Activated T-helper 1 cell treated with anti-CD3 and anti-CD28 coated beads, Interleukin-2, amount 50 U/mL, for 16 hours (primary cell): ENCODE measurements around the gene TUBB4B.

Source experiments
- DNase-seq, 2 donors: peaks; one replicate each; pipeline ENCODE4 v3.0.0-alpha.2; 2020; ENCODE audit warnings: low read depth in 1 of 2, low spot score in 1 of 2

The TUBB4B gene

DNA sequence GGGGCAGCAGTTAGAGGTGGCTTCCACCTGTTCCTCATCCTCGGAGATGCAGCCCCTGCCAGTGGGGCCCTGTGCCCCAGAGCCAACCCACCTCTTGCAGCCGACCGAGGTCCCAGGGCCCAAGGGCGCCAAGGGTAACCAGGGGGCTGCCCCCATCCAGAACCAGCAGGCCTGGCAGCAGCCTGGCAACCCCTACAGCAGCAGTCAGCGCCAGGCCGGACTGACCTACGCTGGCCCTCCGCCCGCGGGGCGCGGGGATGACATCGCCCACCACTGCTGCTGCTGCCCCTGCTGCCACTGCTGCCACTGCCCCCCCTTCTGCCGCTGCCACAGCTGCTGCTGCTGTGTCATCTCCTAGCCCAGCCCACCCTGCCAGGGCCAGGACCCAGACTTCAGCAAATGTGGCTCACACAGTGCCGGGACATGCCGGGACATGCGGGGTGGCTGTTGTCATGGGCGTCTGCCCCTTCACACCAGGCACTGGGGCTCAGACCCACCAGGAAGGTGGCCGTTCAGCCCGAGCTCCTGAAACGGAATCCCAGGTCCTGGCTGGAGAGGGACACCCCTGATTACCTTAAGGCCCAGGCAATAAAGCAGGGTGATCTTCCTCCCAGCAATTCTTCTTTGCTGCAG, 15.3 kb upstream of the TUBB4B start:
- DNase-seq, result no peak

GRCh38 chr9:137226338-137227053, 14.6 kb upstream of the TUBB4B start:
- DNase-seq, result no peak

DNA sequence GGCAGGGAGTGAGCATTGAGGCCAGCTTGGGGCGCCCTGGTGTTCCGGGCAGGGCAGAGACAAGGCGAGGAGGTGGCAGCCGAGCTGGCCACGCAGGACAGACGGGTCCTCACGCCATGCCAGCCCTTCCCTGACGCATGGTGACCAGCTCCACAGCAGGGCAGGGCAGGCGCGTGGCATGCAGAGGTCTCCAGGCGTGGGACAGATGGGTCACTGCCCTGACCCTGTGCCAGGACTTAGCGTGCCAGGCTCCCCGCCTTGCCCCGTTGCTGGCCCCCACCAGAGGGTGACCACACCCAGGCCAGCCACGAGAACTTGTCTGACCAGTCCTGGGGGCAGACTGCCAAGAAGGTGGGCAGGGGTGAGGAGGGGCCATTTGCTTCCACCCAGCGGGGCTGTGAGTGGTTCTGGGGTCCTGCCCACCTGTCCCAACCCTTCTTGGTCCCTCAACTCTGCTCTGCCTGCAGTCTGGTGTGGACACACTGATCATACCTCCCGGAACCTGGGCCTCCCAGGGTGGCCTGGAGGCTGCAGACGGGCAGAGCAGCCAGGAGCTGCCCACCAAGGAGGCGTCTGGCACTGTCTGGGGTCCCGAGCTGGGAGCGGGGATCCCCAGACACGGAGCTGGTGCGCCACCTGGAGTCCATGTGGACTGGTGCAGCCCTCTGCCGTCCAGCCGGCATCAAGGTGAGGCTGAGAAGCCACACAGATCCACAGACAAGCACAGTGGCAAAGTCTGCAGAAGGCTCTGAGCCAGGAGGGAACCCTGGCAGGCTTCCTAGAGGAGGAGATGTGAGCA, 13.8 kb upstream of the TUBB4B start, which contains the start of gene RNF224:
TSS of gene RNF224 (plus strand) at position 449 of the 799 bp plus-strand sequence. CDS start 834 bp downstream, outside the sequence.
- DNase-seq, result peak; percentile 61 to 66

DNA sequence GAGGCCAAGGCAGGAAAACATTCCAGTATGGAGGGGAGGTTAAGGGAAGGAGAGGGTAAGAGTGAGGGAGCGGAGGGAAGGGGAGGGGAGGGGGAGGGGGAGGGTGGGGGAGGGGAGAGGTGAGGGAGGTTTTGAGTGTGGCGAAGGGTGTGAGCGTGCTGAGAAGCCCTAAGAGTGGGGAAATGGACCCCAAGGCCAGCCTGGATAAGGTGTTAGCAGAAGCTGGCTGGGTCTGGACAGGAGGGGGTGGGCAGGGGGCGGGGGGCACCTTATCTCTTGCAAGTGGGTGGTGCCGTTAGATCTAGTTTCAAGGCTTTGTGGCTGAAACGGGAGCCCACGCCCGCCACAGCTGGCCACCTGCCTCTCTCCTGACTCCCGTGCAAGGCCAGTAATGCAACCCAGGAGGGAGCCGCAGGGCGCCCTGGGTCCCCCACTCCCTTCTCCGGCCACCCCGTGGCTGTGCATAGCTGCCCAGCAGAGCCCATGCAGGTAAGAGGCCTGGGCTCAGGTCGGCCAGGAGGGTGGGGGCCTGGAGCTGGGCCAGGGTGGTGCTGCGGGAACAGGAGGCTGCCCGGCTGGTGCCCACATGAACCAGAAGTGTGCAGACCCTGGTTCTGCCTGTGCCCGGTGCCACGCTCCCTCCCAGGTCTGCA, 13.1 kb upstream of the TUBB4B start:
- no peak for DNase-seq

DNA sequence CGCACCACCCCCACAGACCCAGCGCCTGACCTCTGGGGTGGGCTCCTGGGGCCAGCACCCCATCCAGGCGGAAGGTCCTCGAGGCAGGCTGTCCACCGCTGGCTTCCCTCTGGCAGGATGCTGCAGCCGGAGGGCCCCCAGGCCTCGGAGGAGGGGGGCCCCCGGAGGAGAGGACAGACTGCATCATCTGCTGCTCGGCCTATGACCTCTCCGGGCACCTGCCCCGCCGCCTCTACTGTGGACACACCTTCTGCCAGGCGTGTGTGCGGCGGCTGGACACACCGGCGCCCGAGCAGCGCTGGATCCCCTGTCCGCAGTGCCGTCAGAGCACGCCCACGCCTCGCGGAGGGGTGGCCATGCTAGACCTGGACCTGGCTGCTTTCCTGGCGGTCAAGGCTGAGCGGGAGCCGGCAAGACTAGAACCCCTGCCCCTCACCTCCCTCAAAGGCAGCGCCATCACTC, 12.6 kb upstream of the TUBB4B start:
- no peak for DNase-seq

DNA sequence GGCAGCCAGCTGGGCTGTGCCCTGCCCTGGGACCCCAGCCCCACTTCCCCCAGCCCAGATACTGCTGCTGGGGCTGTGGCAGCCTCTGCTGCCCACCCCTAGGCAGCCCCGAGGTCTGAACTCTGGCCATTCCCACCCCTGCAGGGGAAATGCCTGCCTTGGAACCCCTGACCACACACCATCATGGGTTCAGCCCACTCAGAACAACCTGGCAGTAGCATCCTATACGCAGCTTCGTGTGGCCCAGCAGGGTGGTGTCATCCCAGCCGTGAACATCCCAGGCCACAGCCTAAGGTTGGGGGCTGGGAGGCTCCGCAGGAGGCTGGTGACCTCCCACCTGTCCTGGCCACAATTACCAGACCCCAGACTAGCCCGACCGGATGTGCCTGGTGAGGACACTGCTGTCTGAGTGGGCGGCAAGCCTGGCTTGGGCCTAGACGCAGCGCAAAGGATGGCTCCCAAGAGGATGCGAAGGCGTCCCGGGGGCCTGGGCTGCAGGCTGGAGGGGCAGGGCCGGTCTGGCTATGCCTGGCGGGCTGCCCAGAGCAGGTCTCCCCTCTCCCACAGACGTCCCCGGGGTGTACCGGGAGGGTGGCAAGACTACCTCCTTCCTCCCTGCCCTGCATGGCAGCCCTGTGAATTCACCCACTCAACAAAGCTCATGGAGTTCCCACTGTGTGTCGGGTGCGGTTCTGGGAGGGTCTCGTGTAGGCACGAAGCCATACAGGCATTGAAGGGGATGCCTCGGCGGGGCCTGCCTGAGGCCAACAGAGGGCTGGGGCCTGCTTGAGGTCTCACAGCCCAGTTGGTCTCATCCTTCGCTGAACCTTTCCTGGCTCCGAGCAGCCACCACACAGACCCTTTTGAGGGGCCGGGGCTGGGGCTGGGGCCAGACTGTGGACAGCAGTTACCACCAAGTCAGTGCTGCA, 11.9 kb upstream of the TUBB4B start:
- no peak for DNase-seq

DNA sequence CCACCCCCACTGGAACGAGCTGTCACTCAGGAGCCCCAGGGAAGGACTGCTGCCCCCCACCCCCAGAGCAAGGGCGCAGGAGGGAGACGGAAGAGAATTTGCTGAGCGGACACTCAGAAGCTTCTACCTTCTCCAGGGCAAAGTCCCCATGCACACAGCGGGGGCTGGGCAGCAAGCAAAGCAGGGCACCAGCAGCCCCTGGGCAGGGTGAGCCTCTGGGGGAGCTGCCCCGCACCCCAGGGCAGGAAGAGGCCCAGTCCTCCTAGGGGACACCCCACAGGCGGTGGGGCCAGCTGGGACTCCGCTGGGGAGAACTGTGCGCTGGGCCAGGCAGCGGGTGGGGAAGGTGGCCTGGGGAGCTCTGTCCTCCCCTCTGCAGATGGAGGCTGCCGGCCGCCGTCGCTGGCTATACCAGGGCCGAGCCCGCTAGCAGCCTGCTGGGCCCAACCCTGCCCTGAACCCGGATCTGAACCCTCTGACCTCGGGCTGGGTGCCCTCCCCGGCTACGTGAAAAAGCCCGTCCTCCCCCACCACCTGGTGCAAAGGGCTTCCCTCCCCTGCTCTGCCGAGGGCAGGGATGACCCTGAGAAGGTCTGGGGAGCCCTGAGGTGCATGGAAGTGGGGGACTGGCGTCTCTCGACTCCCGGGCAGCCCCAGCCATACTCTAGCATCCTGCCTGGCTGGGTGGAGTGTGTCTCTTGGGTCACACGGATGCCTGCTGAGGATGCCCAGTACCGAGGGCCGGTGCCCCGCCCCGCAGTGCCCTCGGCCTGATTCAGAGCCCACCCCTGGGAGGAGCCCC, 11.0 kb upstream of the TUBB4B start:
- DNase-seq, result no peak

- no peak for DNase-seq
These were observed 10.2 kb upstream of the TUBB4B start, which contains the start of gene SLC34A3 for GRCh38 chr9:137230705-137231371. Gene SLC34A3, plus strand, starts transcription at chr9:137230901. Its CDS starts 802 bp downstream, at chr9:137231703.

DNA sequence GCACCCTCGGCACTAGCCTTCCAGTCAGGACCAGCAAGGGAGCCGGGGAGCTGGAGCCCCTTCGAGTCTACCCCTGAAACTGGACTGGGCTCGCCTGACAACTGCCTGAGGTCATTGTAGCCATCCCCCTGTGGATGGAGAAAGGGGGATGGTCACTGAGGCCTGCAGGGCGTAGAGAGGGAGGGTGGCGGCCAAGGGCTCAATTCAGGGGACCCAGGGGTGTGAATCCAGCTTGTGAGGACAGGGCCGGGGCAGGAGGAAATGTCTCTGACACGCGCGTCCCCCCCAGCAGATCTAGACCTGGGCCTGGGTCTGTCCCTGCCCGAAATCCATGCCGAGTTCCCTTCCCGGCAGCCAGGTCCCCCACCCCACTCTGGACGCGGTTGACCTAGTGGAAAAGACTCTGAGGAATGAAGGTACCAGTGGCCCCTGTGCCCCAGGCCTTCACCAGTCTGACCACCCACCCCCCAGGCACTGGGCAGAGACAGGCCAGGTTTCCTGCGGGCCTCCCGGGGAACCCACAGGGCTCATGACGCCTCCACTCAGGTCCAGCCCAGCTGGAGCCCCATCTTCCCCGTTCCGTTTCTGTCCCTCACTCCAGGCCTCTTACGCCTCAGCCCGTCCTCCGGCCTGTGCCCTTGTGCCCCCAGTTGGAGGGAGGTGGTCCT, 9.6 kb upstream of the TUBB4B start:
- DNase-seq, result no peak

DNA sequence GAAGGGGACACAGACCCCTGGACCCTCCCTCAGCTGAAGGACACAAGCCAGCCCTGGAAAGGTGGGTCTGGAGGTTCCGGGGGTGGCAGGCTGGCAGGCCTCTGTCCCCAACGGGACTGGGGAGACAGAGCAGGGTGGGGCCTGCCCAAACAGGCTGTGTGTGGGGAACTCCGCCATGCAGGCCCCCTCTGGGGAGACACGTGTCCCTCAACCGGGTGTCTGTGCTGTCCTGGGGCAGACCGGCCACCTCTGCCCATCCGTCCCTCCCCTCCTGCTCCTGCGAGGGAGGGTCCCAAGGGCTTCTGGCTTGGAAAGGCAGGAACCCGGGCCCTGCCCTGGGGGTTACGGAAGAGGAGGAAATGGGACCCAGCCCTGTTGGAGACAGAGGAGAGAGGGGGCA, 9.0 kb upstream of the TUBB4B start:
- no peak for DNase-seq

GRCh38 chr9:137232510-137232909, 8.6 kb upstream of the TUBB4B start:
- DNase-seq, result no peak

DNA sequence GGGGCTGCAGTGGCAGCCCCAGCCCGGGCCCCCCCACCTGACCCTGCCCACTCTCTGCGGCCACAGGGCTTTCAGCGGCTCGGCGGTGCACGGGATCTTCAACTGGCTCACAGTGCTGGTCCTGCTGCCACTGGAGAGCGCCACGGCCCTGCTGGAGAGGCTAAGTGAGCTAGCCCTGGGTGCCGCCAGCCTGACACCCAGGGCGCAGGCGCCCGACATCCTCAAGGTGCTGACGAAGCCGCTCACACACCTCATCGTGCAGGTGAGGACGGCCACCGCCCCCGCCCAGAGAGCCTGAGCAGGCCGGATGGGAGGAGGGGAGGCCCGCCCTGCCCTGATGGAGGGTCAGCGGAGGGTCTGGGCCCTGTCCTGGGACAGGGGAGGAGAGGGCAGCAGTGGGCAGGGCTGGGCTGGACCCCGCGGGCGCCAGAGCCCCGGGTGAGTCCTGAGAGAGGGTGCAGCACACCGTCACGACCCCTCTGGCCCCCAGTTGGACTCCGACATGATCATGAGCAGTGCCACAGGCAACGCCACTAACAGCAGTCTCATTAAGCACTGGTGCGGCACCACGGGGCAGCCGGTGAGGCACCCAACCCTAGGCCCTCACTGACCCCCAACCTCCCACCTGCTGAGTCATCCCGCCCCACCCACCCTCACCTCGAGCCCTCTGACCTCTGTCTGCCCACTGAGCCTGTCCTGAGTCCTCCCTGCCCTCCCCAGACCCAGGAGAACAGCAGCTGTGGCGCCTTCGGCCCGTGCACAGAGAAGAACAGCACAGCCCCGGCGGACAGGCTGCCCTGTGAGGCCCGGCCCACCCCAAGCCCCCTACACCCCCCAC, 7.7 kb upstream of the TUBB4B start:
- no peak for DNase-seq

DNA sequence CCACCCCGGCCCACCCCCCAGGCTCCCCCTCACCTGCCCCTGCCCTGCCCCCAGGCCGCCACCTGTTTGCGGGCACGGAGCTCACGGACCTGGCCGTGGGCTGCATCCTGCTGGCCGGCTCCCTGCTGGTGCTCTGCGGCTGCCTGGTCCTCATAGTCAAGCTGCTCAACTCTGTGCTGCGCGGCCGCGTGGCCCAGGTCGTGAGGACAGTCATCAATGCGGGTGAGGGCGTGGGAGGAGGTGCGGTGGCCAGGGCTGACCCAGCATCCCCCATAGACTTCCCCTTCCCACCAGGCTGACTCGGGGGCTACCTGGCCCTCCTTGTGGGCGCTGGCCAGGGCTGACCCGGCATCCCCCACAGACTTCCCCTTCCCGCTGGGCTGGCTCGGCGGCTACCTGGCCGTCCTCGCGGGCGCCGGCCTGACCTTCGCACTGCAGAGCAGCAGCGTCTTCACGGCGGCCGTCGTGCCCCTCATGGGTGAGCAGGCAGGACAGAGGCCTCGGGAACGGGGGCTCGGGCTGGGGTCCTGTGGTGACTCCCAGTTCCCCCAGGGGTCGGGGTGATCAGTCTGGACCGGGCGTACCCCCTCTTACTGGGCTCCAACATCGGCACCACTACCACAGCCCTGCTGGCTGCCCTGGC, 6.9 kb upstream of the TUBB4B start:
- DNase-seq, result no peak

DNA sequence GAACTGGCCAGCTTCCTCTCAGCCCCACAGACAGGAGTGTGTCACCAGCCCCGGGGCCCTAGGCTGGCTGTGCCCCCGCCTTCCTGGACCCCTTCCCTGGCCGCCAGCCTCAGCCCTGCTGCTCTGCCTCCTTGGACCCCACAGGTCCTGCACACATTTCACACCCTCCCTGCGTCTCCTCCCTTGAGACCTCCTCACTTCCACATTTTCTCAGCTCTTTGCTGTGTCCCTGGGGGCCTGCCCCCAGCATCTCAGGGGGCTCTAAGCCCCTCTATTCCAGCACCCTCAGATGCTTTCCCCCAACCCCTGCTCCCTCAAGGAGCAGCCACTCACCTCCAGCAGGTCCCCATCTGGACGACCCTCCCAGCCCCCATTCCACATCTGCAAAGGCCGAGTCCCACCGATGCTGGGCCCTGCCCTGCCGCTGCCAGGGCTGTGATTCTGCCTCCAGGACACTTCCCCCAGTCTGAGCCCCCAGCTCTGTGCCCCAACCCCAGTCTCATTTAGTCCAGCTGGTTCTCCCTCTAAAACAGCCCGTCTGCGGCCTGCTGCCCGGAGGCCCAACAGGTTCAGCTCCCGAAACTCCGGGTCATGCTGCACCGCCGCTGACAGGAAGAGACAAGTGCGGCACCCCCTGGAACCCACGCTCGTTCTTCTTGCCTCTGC, 6.2 kb upstream of the TUBB4B start:
- no peak for DNase-seq

DNA sequence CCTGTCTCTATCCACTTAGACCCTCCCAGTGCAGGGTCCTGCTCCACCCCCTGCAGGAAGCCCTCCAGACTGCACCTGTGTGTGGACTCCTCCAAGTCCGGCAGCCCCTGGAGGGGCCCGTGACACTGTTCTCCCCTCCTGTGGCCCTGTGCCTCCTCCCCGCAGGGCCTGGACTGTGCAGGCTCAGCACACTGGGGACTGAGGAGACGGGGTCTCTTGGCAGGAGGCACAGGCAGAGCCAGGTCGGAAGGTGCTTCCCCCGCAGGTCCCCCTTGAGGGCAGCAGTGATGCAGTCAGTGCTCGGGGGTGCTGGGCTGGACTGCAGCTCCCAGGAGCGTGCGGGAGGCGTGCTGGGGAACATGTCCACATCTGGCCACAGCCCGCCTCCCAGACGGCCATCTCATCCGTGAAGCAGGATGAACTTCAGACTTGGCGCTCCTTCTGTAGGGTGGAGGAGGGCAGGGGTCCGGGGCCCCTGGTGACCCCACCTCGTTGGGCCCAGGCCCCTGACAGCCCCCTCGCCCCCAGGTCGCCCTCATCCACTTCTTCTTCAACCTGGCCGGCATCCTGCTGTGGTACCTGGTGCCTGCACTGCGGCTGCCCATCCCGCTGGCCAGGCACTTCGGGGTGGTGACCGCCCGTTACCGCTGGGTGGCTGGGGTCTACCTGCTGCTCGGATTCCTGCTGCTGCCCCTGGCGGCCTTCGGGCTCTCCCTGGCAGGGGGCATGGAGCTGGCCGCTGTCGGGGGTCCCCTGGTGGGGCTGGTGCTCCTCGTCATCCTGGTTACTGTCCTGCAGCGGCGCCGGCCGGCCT, 5.5 kb upstream of the TUBB4B start:
- no peak for DNase-seq
